Measurements from ENCODE around the gene IL26.

- TF ChIP-seq CTCF (conservative IDR thresholded peaks at IDR 0.05; ENCODE audit: low read depth, low read length) (no peak), RAD21 (IDR thresholded peaks at IDR 0.05; ENCODE audit: low read length) (no peak), POLR2A (IDR thresholded peaks at IDR 0.05; ENCODE audit: low read depth, low read length) (no peak), CEBPB (IDR thresholded peaks at IDR 0.05; ENCODE audit: low read depth, low read length) (no peak), MAZ (IDR thresholded peaks at IDR 0.05; ENCODE audit: borderline replicate concordance, low read depth, low read length) (no peak), MXI1 (IDR thresholded peaks at IDR 0.05; ENCODE audit: borderline replicate concordance, low read depth, low read length) (no peak), CHD1 (IDR thresholded peaks at IDR 0.05; ENCODE audit: low read depth, low read length) (no peak), BHLHE40 (IDR thresholded peaks at IDR 0.05; ENCODE audit: low read depth, low read length) (no peak), ELK1 (IDR thresholded peaks at IDR 0.05; ENCODE audit: borderline replicate concordance, low read depth, low read length) (no peak), RCOR1 (IDR thresholded peaks at IDR 0.05; ENCODE audit: insufficient replicate concordance, low read length) (no peak), RFX5 (IDR thresholded peaks at IDR 0.05; ENCODE audit: low read depth, low read length) (no peak), USF2 (IDR thresholded peaks at IDR 0.05; ENCODE audit: low read depth, low read length) (no peak)
These were observed 15.4 kb upstream of the IL26 start for GRCh38 chr12:68240975-68241374.
